Hepatocyte (in vitro differentiated cells): ENCODE data around the gene AURKA. TPM values are rescaled to one million over a fixed set of nuclear protein-coding genes. Genes with fewer than 3 reads are reported as not detected.

Experiments used
- DNase-seq: peaks from one replicate; pipeline ENCODE4 v3.0.0-alpha.2; 2016; ENCODE audit warnings: low spot score
- H2AFZ ChIP-seq: fragments of 200-600 bp; sonication (generic); 2 replicates; pipeline ENCODE4 v1.6.0; 2016; ENCODE audit warnings: antibody characterized with exemption, mild to moderate bottlenecking
- H3K27ac ChIP-seq: fragments of 200-600 bp; sonication (generic); 2 replicates; pipeline ENCODE4 v1.5.1; 2016; ENCODE audit warnings: mild to moderate bottlenecking
- H3K27me3 ChIP-seq: fragments of 200-600 bp; sonication (generic); 2 replicates; pipeline ENCODE4 v1.6.1; 2016
- H3K36me3 ChIP-seq: fragments of 200-600 bp; sonication (generic); replicated peaks from 2 replicates; pipeline ENCODE4 v1.5.1; 2016; ENCODE audit warnings: low read depth; ENCODE audit not compliant: insufficient read depth
- H3K4me1 ChIP-seq: fragments of 200-600 bp; sonication (generic); 2 replicates; pipeline ENCODE4 v1.5.1; 2016; ENCODE audit warnings: mild to moderate bottlenecking, moderate library complexity; ENCODE audit not compliant: insufficient read depth
- H3K4me2 ChIP-seq: fragments of 200-600 bp; sonication (generic); 2 replicates; pipeline ENCODE4 v1.6.0; 2016
- H3K4me3 ChIP-seq: fragments of 200-600 bp; sonication (generic); 2 replicates; pipeline ENCODE4 v1.5.1; 2016; ENCODE audit warnings: mild to moderate bottlenecking
- H3K79me2 ChIP-seq: fragments of 200-600 bp; sonication (generic); 2 replicates; pipeline ENCODE4 v1.6.0; 2017; ENCODE audit warnings: mild to moderate bottlenecking
- H3K9me2 ChIP-seq: fragments of 200-600 bp; sonication (generic); replicated peaks from 2 replicates; pipeline ENCODE4 v1.6.0; 2017; ENCODE audit warnings: mild to moderate bottlenecking; ENCODE audit not compliant: insufficient read depth
- H3K9me3 ChIP-seq: fragments of 200-600 bp; sonication (generic); 2 replicates; pipeline ENCODE4 v1.5.1; 2016; ENCODE audit warnings: low read depth, mild to moderate bottlenecking
- H4K20me1 ChIP-seq: fragments of 200-600 bp; sonication (generic); 2 replicates; pipeline ENCODE4 v1.6.0; 2016; ENCODE audit warnings: mild to moderate bottlenecking; ENCODE audit not compliant: insufficient read depth, poor library complexity, severe bottlenecking
- CTCF ChIP-seq: fragments of 200-600 bp; sonication (generic); IDR thresholded peaks from 2 replicates; pipeline ENCODE4 v1.5.1; 2016; ENCODE audit warnings: antibody characterized with exemption, mild to moderate bottlenecking; ENCODE audit not compliant: poor library complexity
- EZH2 ChIP-seq: fragments of 200-600 bp; sonication (generic); IDR thresholded peaks from 2 replicates; pipeline ENCODE4 v1.6.1; 2016; ENCODE audit warnings: antibody characterized with exemption, mild to moderate bottlenecking, borderline replicate concordance
- EZH2phosphoT487 ChIP-seq: fragments of 200-600 bp; sonication (generic); IDR thresholded peaks from one replicate; pipeline ENCODE4 v1.6.1; 2018; ENCODE audit warnings: antibody characterized with exemption, mild to moderate bottlenecking, low read depth, moderate library complexity; ENCODE audit not compliant: unreplicated experiment, severe bottlenecking
- WGBS: methylation state at CpG from one replicate; pipeline ENCODE4 v1.1.6; 2016; ENCODE audit warnings: low lambda C conversion rate; ENCODE audit errors: missing lambda C conversion rate; 5-methylcytosine and 5-hydroxymethylcytosine counted together
- polyA plus RNA-seq: library from polyadenylated mRNA; unstranded; fragments of >200 nt; fragmentation: Nextera tagmentation; extraction: Ambion mirVana; gene quantifications from 2 replicates; pipeline ENCODE4 v1.2.1, GENCODE V29; 2016
- total RNA-seq: library from RNA; depleted of rRNA; stranded (reverse); fragments of >200 nt; gene quantifications from 2 replicates; pipeline ENCODE4 v1.2.3, GENCODE V29; 2014

AURKA gene
- total and polyA plus RNA-seq, 2 experiments from 2014 or later = 13.4 to 16.9 TPM

DNA sequence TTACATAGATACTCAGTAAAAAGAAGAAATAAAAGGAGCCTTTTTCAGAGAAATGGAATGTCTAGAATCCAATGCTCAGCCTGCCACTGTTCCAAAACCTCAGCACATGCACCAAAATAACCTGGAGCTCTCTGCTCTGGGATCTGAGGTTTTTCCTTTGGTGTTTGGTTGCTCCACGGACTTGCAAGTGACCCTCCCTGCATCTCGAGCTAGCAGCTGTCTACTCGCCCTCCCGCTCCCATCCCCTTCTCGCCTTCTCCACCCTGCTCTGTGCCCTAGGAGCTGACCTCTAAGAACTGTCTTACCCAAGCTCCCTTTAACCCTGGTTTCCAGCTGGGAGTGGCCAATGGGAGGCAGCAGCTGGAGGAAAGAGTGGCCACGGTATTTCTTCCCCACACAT lies 68.4 kb downstream of the AURKA start:
- no peaks in the 10 kb centered on the region for H3K9me2 ChIP-seq
- TF ChIP-seq EZH2phosphoT487 (no peak), EZH2 (no peak), CTCF (no peak)
- no peak overlapping the region for H3K4me2 ChIP-seq
- H3K4me1 ChIP-seq = no peaks in the 10 kb centered on the region
- no peaks in the 10 kb centered on the region for H4K20me1 ChIP-seq
- H2AFZ ChIP-seq = no peak overlapping the region
- no peaks in the 10 kb centered on the region for H3K36me3 ChIP-seq
- H3K9me3 ChIP-seq = no peaks in the 10 kb centered on the region
- no peak overlapping the region for H3K27ac ChIP-seq
- H3K79me2 ChIP-seq = no peaks in the 10 kb centered on the region
- no peak overlapping the region for H3K4me3 ChIP-seq
- no peak for DNase-seq
- H3K27me3 ChIP-seq = no peaks in the 10 kb centered on the region
- 70% methylated on average over 6 of the region's 6 CpGs for WGBS

DNA sequence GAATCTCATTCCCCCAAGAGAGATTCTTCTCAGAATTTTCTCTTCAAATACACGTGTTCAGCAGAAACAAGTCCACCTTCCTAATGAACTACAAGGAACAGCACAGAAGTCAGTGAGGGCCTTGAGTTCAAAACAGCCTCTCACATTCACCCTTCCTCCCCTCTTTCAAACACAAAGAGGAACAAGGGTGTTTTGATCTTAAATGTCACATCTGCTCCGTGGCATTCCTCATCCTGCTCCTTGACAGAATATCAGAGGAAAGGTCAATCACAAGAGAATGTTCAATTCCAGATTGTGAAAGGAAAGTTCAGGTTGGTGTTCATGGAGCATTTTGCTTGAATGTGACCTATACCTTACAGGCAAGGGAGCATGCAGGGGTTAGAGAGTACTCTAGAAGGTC lies 68.8 kb downstream of the AURKA start:
- no peak overlapping the region for H3K27ac ChIP-seq
- TF ChIP-seq EZH2 = no peak
- no peak for TF ChIP-seq CTCF
- no peak for TF ChIP-seq EZH2phosphoT487
- no peak overlapping the region for H2AFZ ChIP-seq
- no peaks in the 10 kb centered on the region for H3K27me3 ChIP-seq
- H3K79me2 ChIP-seq = no peaks in the 10 kb centered on the region
- H3K4me1 ChIP-seq = no peaks in the 10 kb centered on the region
- H3K4me2 ChIP-seq = no peak overlapping the region
- H3K9me3 ChIP-seq = no peaks in the 10 kb centered on the region
- no peak for DNase-seq
- no peaks in the 10 kb centered on the region for H4K20me1 ChIP-seq
- no peaks in the 10 kb centered on the region for H3K36me3 ChIP-seq
- 19% methylated on average over 2 of the region's 2 CpGs for WGBS
- H3K4me3 ChIP-seq = no peak overlapping the region
- H3K9me2 ChIP-seq = no peaks in the 10 kb centered on the region

GRCh38 chr20:56322681-56323080 lies 69.3 kb downstream of the AURKA start:
- no peak for DNase-seq
- Histone ChIP-seq H3K9me2 (no peaks in the 10 kb centered on the region), H3K36me3 (no peaks in the 10 kb centered on the region), H3K79me2 (no peaks in the 10 kb centered on the region), H3K9me3 (no peaks in the 10 kb centered on the region), H3K27ac (no peak overlapping the region), H3K4me2 (no peak overlapping the region), H2AFZ (no peak overlapping the region), H3K4me1 (no peaks in the 10 kb centered on the region), H3K27me3 (no peaks in the 10 kb centered on the region), H4K20me1 (no peaks in the 10 kb centered on the region), H3K4me3 (no peak overlapping the region)
- 45% methylated on average over 4 of the region's 4 CpGs for WGBS
- TF ChIP-seq EZH2 (no peak), EZH2phosphoT487 (no peak), CTCF (no peak)

Other genes with a start within 250 kb of the AURKA start
- gene MC3R, start 143.5 kb downstream of the AURKA start, total RNA-seq = 0.44 TPM in 1 of 2 replicates, not detected in the other
- 0.75 and 1.9 TPM in 2 replicates for gene MC3R, start 143.5 kb downstream of the AURKA start, polyA plus RNA-seq
- 57.0 and 58.9 TPM in 2 replicates for gene FAM210B, start 33.2 kb downstream of the AURKA start, total RNA-seq
- 55.3 and 62.7 TPM in 2 replicates for gene FAM210B, start 33.2 kb downstream of the AURKA start, polyA plus RNA-seq
- 34.8 and 38.6 TPM in 2 replicates for gene CSTF1, start 430 bp upstream of the AURKA start, total RNA-seq
- gene CSTF1, start 430 bp upstream of the AURKA start, polyA plus RNA-seq = 15.4 and 21.5 TPM in 2 replicates
- gene CASS4, start 20.0 kb upstream of the AURKA start, total RNA-seq = 0.13 TPM in 1 of 2 replicates, not detected in the other
- gene CASS4, start 20.0 kb upstream of the AURKA start, polyA plus RNA-seq = 0.50 TPM in 1 of 2 replicates, not detected in the other
- 50.5 and 59.2 TPM in 2 replicates for gene RTF2, start 76.4 kb upstream of the AURKA start, total RNA-seq
- gene RTF2, start 76.4 kb upstream of the AURKA start, polyA plus RNA-seq = 95.3 and 99.8 TPM in 2 replicates
- gene FAM209A, start 132.5 kb upstream of the AURKA start, total RNA-seq = 0.40 TPM in 1 of 2 replicates, not detected in the other
- 0.89 TPM in 1 of 2 replicates, not detected in the other for gene FAM209A, start 132.5 kb upstream of the AURKA start, polyA plus RNA-seq
- not detected in 2 replicates for gene FAM209B, start 141.0 kb upstream of the AURKA start, total RNA-seq
- gene FAM209B, start 141.0 kb upstream of the AURKA start, polyA plus RNA-seq = 0.26 TPM in 1 of 2 replicates, not detected in the other
- gene TFAP2C, start 237.1 kb upstream of the AURKA start, total RNA-seq = 0.88 and 1.7 TPM in 2 replicates
- gene TFAP2C, start 237.1 kb upstream of the AURKA start, polyA plus RNA-seq = 3.2 and 3.7 TPM in 2 replicates